ENCODE measurements around the gene USP53.
"Not testable (repeated sequence)": the region's sequence is repeated elsewhere in the genome, so short reads cannot be mapped to it uniquely, and the experiment has no call there.

USP53 gene

GRCh38 chr4:119317990-119318389 is 105.5 kb downstream of the USP53 start:
- no peak for DNase-seq (ENCODE audit: low read depth)

- no peak for DNase-seq (ENCODE audit: low read depth)
These were observed 109.6 kb downstream of the USP53 start, which contains the start of gene FABP2 for GRCh38 chr4:119321921-119322687. Gene FABP2 (minus strand): TSS chr4:119322138. CDS start chr4:119322102, 36 bp downstream.

DNA sequence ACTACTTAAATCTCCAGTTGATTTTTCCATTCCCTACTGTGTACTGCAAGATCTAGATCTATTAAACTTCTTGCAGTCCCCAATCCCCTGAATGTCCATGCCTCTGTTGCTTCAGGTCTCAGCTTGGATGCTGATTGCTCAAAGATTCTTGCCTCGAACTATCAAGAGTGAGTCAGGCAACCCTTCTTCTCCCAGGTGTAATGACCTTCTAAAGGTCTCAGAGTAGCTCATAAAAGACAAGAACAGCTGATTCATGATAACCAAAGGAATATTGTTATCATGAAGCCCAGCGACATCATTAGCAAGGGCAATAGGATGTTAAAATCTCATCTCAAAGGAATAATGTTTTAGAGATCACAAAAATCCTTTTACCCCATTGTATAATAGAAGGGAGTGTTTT is 116.2 kb downstream of the USP53 start:
- DNase-seq (ENCODE audit: low read depth), result no peak

- DNase-seq (ENCODE audit: low read depth), result no peak
These were observed 117.5 kb downstream of the USP53 start for GRCh38 chr4:119329835-119330620.

DNA sequence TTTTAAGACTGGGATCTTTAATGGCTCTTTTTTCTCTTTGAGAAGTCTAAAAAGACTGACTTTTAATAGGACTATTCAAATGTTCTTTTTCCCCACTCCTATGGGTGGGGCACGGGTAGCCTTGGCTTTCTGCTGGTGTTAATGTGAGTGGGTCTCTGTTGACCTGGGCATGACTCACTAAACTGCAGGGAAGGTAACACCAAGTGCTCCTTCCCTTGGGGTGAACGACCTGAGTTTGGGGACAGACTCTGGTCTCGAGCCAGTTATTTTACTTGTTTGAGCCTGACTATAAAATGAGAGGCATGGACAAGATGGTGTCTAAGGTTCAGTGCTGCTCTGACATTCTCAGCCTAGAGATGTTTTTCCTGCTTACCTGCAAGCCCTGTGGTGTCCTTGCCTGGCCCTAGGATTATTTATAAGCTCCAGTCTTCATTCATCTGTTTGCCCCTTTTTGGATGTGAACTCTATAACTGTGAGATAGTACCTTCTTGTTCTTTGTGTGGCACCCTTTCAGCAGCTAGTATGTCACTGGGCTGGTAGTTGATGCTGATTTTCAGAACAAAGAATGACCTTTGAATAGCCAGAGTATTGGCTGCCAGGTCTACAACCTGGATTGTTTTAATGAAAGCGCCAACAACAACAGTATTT is 123.9 kb downstream of the USP53 start:
- DNase-seq (ENCODE audit: low read depth), result not testable (repeated sequence)

DNA sequence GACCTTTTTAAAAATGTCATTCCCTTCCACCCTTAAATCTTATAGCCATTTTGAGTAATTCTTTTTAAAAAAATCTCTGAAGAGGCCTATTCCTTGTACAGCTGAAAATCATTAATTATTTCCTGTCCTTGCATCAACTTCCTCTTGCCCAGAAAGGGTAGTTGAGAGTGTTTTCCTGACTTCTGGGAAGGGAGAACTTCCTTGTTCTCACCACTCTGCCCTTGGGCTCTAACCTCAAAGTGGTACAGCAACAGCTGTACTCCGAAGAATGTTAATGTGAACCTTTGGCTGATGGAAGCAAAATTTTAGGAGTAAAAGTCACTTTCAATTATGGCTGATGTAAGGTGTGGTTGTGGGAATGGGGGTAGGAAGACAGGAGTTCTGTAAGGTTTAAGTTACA is 124.5 kb downstream of the USP53 start:
- DNase-seq (ENCODE audit: low read depth), result no peak

DNA sequence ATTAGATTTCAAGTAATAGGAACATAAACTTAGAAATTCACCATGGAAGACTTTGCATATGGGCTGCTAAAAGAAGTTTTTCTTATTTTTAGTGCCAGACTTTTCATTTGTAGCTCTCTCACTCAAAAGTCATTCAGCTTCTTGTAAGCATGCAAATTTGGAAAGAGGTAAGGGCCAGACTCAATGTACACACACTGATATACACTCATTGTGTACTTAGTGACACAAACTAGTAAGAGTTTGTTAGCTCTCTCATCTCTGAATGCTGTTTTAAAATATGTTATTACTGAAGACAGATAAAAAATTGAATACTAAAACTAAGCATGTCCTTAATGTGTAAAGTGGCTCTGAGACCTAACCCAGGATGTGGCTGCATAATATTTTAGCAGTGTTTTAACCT is 127.4 kb downstream of the USP53 start:
- DNase-seq (ENCODE audit: low read depth), result not testable (repeated sequence)

DNA sequence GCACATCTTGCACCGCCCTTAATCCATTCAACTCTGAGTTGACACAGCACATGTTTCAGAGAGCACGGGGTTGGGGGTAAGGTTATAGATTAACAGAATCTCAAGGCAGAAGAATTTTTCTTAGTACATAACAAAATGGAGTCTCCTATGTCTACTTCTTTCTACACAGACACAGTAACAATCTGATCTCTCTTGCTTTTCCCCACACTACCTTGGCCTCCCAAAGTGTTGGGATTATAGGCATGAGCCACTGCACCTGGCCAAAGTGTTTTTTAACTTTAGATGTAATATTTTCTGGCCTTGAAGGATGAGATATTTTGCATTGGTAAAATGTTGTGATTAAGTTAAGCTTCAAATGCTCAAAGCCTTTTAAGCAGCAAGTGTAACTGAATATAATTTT is 130.8 kb downstream of the USP53 start:
- not testable (repeated sequence) for DNase-seq (ENCODE audit: low read depth)

Measured in stimulated activated CD8-positive, alpha-beta memory T cell treated with anti-CD3 and anti-CD28 coated beads, Interleukin-7, amount 100 ng/mL, for 24 hours (primary cell).